Vagina (tissue), 2 donors: Measurements from ENCODE around the gene GPR26.

Experiments
- CTCF ChIP-seq, 3 experiments: fragments of 450-650 bp in 2 of 3; fragments of 200-600 bp in 1 of 3; sonication (generic) in 1 of 3; IDR thresholded peaks; one replicate each; pipeline ENCODE4 v1.5.1; 2017 to 2019; ENCODE audit warnings: antibody characterized with exemption in 3 of 3, mild to moderate bottlenecking in 2 of 3, moderate library complexity in 2 of 3
- POLR2AphosphoS5 ChIP-seq, 2 donors: sonication (generic); formaldehyde crosslinking; IDR thresholded peaks; one replicate each; pipeline ENCODE4 v1.9.0; 2017; ENCODE audit warnings: antibody characterized with exemption in 2 of 2, mild to moderate bottlenecking in 2 of 2, low read depth in 1 of 2; ENCODE audit not compliant: insufficient read depth in 1 of 2

GRCh38 chr10:123706236-123706635 is 40.1 kb downstream of the GPR26 start:
- TF ChIP-seq CTCF (IDR thresholded peaks at IDR 0.05) (no peak), POLR2AphosphoS5 (IDR thresholded peaks at IDR 0.05; ENCODE audit: insufficient read depth in 1 of 2, low read depth in 1 of 2) (no peak)
